RCC 7860 (cell line): ENCODE results near the gene SLCO4C1.

Source experiments
- DNase-seq: peaks from one replicate; pipeline ENCODE4 v3.0.0-alpha.2; 2015; ENCODE audit warnings: low spot score
- FAIRE-seq: peaks from 2 replicates; lab custom pipeline; 2012; peaks lifted over from hg19 to GRCh38; lab: Jason Lieb, UNC

Gene SLCO4C1

GRCh38 chr5:102277144-102277543, 18.9 kb downstream of the SLCO4C1 start:
- DNase-seq (no peak), FAIRE-seq (no peak)

GRCh38 chr5:102271759-102272158, 24.3 kb downstream of the SLCO4C1 start:
- DNase-seq (no peak), FAIRE-seq (no peak)

- FAIRE-seq (no peak), DNase-seq (no peak)
Measured at GRCh38 chr5:102270036-102270435, 26.0 kb downstream of the SLCO4C1 start.

- FAIRE-seq (no peak), DNase-seq (no peak)
Measured at GRCh38 chr5:102262688-102263087, 33.4 kb downstream of the SLCO4C1 start.

- DNase-seq (no peak), FAIRE-seq (no peak)
Measured at GRCh38 chr5:102249381-102249780, 46.7 kb downstream of the SLCO4C1 start.

GRCh38 chr5:102243213-102243612, 52.9 kb downstream of the SLCO4C1 start:
- DNase-seq (no peak), FAIRE-seq (no peak)

- DNase-seq (no peak), FAIRE-seq (no peak)
Measured at GRCh38 chr5:102241809-102242421, 54.2 kb downstream of the SLCO4C1 start.

GRCh38 chr5:102231693-102232619, 64.1 kb downstream of the SLCO4C1 start:
- no peak for DNase-seq
- FAIRE-seq: no peak

- DNase-seq (no peak), FAIRE-seq (no peak)
Measured at GRCh38 chr5:102229685-102230084, 66.4 kb downstream of the SLCO4C1 start.

GRCh38 chr5:102226321-102226720, 69.8 kb downstream of the SLCO4C1 start:
- no peak for FAIRE-seq

GRCh38 chr5:102223542-102224477, 72.3 kb downstream of the SLCO4C1 start:
- FAIRE-seq: peak; percentile 51
- DNase-seq: no peak

More at GRCh38 chr5:102226321-102226720, 69.8 kb downstream of the SLCO4C1 start:
- DNase-seq: no peak

GRCh38 chr5:102222772-102223171, 73.3 kb downstream of the SLCO4C1 start:
- FAIRE-seq (no peak), DNase-seq (no peak)

GRCh38 chr5:102221949-102222348, 74.1 kb downstream of the SLCO4C1 start:
- FAIRE-seq (no peak), DNase-seq (no peak)

GRCh38 chr5:102218159-102218558, 77.9 kb downstream of the SLCO4C1 start:
- no peak for FAIRE-seq
- DNase-seq: no peak

- DNase-seq: no peak
- FAIRE-seq: no peak
Measured at GRCh38 chr5:102216678-102217077, 79.4 kb downstream of the SLCO4C1 start.

- DNase-seq (no peak), FAIRE-seq (no peak)
Measured at GRCh38 chr5:102211165-102211564, 84.9 kb downstream of the SLCO4C1 start.

- DNase-seq (no peak), FAIRE-seq (no peak)
Measured at GRCh38 chr5:102200861-102201260, 95.2 kb downstream of the SLCO4C1 start.

- FAIRE-seq: no peak
- DNase-seq: no peak
Measured at GRCh38 chr5:102196481-102196880, 99.6 kb downstream of the SLCO4C1 start.
